GM18867 (cell line): ENCODE data around the gene UNK.

ENCODE experiments used
- ATAC-seq: cut with Tn5 transposase; IDR thresholded peaks from one replicate; pipeline ENCODE4 v1.9.1; 2021; ENCODE audit warnings: mild to moderate bottlenecking, moderate library complexity; ENCODE audit not compliant: unreplicated experiment

Gene UNK

GRCh38 chr17:75832164-75832651 lies 47.6 kb downstream of the UNK start:
- ATAC-seq: no peak

GRCh38 chr17:75832652-75833400 lies 48.2 kb downstream of the UNK start:
- no peak for ATAC-seq

- ATAC-seq: no peak
These were observed 49.8 kb downstream of the UNK start for GRCh38 chr17:75834279-75834920.

- ATAC-seq: no peak
These were observed 50.5 kb downstream of the UNK start for GRCh38 chr17:75834928-75835653.

GRCh38 chr17:75835654-75835987 lies 51.0 kb downstream of the UNK start:
- no peak for ATAC-seq

- no peak for ATAC-seq
These were observed 52.0 kb downstream of the UNK start for GRCh38 chr17:75836605-75837004.

DNA sequence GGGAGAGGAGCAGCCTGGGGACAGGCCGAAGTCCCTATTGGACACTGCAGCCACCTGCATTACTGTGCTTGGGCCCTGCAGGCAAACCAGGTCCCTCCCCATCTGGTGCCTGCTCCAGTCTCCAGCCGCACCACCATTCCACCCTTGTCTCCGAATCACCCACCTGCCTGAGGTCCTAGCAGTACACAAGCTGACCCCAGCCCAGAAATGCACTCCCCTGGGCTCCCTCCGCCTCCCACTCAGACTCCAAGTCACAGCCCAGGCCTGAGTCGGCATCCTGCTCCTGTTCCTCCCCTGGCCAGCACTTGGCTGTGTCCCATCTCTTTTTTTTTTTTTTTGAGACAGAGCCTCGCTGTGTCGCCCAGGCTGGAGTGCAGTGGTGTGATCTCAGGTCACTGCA lies 53.3 kb downstream of the UNK start:
- ATAC-seq: no peak

GRCh38 chr17:75838410-75838809 lies 53.8 kb downstream of the UNK start:
- no peak for ATAC-seq

- no peak for ATAC-seq
These were observed 55.6 kb downstream of the UNK start for GRCh38 chr17:75839942-75840798.

- ATAC-seq: no peak
These were observed 56.2 kb downstream of the UNK start for GRCh38 chr17:75840799-75841164.

DNA sequence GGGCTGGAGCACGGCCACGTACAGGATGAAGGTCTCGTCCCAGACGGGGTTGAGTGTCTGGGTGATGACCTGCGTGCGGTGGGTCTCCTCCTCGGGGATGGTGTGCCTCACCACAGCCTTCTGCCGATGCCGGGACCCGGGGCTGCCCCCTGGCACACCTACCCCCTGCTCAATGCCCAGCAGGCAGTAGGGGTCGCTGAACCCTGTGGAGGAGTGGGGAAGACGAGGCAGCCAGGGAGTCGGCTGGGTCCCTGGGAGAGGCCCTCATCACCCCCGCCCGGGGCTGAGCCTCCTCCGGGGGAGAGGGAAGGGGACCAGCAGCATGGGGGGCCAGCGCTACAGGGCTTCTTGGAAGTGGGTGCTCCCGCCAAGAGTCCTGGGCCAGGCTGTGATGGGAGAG lies 57.8 kb downstream of the UNK start:
- ATAC-seq: no peak

GRCh38 chr17:75842963-75843576 lies 58.5 kb downstream of the UNK start:
- no peak for ATAC-seq

DNA sequence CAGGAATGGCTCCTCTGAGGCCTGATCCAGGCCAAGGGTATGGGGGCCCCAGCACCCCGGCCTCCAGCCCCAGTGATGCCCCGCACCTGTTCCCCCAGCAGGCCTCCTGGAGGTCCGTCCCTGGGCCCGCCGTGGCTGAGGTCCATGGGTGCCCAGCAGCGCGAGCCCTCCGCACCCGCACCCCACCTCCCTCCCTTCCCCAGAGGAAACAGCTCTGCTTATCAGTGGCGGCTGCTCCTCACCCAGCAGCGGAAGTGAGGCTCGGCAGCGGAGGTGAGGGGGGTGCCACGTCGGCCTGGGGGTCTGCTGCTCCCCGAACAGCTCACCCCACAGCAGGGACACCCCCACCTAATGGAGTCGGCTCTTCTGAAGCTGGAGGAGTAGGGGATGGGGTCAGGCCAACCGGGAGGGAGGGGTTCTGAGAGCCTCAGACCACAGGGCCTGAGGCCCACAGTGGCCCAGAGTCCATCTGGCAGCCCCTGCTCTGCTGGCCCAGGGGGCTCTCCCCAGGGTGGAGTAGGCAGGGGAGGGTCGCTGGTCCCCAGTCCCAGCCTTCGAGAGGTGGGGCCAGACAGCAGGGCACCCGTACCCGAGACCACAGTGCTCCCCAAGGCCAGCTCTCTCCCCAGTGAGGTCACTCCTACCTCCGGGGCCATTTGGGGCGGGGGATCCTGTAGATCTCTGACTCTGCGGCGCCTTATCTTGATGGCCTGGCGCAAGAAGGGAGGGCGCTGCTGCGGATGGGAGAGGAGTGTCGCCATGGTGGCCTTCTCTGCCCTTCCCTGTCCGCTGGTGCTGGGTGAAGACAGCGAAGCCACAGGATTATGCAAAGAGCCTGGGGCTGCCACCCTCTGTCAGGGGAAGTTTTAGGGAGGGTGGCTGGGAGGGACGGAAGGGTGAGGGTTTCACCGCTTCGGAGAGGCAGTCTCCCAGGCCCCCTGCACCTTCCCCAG lies 59.2 kb downstream of the UNK start, which contains the start of gene UNC13D:
UNC13D (minus strand) TSS at position 828 of the 953 bp plus-strand sequence; CDS start at position 761, 67 bp downstream.
- ATAC-seq: no peak

- ATAC-seq: no peak
These were observed 60.0 kb downstream of the UNK start for GRCh38 chr17:75844530-75845057.

DNA sequence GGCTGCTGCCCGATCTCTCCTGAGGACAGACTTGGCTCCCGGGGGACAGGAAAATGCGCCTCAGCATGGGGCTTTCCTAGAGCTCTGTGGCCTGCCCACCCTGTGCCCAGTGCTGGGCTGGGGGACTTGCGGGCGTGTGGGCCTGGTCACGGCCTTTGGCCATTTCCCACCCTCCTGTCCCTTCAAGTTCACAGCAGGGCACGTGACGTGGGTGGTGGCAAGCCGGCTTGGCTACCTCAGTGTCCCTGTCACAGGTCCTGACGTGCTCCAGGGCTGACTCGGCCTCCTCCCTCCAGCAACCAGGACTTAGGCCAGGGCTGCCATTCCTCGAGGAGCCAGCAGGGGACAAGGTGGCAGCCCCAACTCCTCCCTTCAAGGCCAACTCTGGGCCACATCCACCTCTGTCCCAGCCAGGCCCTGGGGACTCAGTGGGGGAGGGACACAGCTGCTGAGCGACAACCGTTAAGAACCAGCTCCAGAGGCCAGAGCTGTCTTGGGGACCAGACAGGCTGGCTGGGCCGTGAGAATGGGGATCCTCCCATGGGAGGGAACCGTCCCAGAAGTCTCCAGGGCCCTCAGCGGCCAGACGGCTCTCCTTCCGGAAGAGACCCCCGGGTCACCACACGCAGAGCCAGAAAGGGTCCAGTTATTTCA lies 60.6 kb downstream of the UNK start:
- ATAC-seq: peak; percentile 75

GRCh38 chr17:75845933-75846691 lies 61.5 kb downstream of the UNK start:
- ATAC-seq: no peak

DNA sequence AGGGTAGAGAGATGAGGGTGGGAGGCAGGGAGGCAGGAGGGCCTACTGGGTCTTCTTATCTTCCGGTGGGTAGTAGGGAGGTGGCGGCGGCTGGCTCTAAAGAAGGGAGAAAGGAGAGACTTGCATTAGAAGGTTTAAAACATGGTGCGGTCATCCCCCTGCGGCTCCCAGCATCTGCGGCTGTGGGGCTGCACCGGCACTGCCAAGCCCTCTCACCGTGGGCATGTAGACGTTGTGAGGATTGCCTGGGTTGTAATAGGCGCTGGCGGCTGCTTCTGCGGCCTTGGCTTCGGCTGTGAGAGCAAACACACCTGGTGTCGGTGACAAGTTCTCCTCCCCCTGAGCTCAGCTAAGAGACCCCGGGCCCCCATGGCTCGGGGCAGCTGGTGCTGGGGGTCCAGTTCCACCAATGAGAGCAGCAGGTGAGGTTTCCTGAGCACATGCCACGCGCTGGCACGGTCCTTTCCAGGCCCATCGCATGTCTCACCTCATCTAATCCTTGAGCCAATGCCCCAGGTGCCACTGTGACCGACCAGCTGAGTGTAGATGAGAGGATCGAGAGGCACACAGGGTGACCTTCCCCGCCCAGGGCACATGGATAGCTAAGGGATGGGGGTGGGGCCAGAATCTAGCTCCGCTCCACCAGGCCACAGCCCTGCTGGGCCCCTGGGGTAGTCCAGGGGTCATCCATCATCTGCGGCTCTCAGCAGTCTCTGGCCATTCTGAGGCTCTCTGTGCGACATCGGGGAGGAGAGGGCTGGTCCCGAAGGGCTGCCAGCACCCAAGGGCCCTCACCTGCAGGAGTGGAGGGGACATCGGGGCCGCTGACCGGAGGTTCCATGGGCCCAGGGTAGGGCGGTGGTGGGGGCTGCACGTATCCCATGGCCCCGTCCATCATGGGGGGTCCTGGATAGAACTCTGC lies 62.3 kb downstream of the UNK start:
- no peak for ATAC-seq
